Upper lobe of right lung (tissue), 1 donor: ENCODE results near the gene GALNT16. TPM values are rescaled to one million over a fixed set of nuclear protein-coding genes. Genes with fewer than 3 reads are reported as not detected.

ENCODE experiments used
- ATAC-seq: fragments of 200-7000 bp; cut with Tn5 transposase; one replicate; pipeline ENCODE4 v1.9.1; 2020; ENCODE audit warnings: mild to moderate bottlenecking, moderate library complexity
- DNase-seq: peaks from one replicate; pipeline ENCODE4 v3.0.0-alpha.2; 2020
- H3K27ac ChIP-seq: fragments of 200-600 bp; one replicate; pipeline ENCODE4 v1.8.0; 2022
- H3K27me3 ChIP-seq: fragments of 200-600 bp; one replicate; pipeline ENCODE4 v1.8.0; 2022; ENCODE audit warnings: mild to moderate bottlenecking
- H3K36me3 ChIP-seq: fragments of 200-600 bp; one replicate; pipeline ENCODE4 v1.8.0; 2022
- H3K4me1 ChIP-seq: fragments of 200-600 bp; one replicate; pipeline ENCODE4 v1.8.0; 2022
- H3K4me3 ChIP-seq: fragments of 200-600 bp; one replicate; pipeline ENCODE4 v1.8.0; 2022; ENCODE audit warnings: mild to moderate bottlenecking
- H3K9me3 ChIP-seq: fragments of 200-600 bp; one replicate; pipeline ENCODE4 v1.8.0; 2022
- intact Hi-C: fragments of 100-400 bp; cut with DNase I; formaldehyde crosslinking; loops from one replicate; pipeline ENCODE4 v1.11.0; 2022
- total RNA-seq: library from RNA; stranded (reverse); fragmentation: NEBNext Ultra II Directional; extraction: Animal tissue kit (Norgen Biotek cat#: 25700); gene quantifications from one replicate; pipeline ENCODE4 v1.2.1, GENCODE V29; 2021
- TF ChIP-seq, protein P1 (sequence below): fragments of 200-600 bp; IDR thresholded peaks from one replicate; pipeline ENCODE4 v1.8.0; 2022; ENCODE audit warnings: antibody characterized with exemption
- donor health status: DM: no; HTN: yes; CAD: no; lungs with severe emphysema.

GALNT16 gene
- total RNA-seq, 1 donor from 2014 or later, result 3.0 TPM

GRCh38 chr14:69358233-69358963, 98.4 kb downstream of the GALNT16 start:
- DNase-seq (no peak), ATAC-seq (no peak)
- no peaks in the 10 kb centered on the region for H3K36me3 ChIP-seq
- no peak overlapping the region for H3K4me3 ChIP-seq
- no peaks in the 10 kb centered on the region for H3K4me1 ChIP-seq
- H3K27me3 ChIP-seq, result no peaks in the 10 kb centered on the region
- H3K9me3 ChIP-seq, result no peaks in the 10 kb centered on the region
- intact Hi-C loops, result loop anchor here (10.0 kb wide), 1 partner anchor 114 kb away; no protein-coding TSS in a partner anchor
- TF ChIP-seq, protein P1, sequence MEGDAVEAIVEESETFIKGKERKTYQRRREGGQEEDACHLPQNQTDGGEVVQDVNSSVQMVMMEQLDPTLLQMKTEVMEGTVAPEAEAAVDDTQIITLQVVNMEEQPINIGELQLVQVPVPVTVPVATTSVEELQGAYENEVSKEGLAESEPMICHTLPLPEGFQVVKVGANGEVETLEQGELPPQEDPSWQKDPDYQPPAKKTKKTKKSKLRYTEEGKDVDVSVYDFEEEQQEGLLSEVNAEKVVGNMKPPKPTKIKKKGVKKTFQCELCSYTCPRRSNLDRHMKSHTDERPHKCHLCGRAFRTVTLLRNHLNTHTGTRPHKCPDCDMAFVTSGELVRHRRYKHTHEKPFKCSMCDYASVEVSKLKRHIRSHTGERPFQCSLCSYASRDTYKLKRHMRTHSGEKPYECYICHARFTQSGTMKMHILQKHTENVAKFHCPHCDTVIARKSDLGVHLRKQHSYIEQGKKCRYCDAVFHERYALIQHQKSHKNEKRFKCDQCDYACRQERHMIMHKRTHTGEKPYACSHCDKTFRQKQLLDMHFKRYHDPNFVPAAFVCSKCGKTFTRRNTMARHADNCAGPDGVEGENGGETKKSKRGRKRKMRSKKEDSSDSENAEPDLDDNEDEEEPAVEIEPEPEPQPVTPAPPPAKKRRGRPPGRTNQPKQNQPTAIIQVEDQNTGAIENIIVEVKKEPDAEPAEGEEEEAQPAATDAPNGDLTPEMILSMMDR, result no peak
- no peak overlapping the region for H3K27ac ChIP-seq

DNA sequence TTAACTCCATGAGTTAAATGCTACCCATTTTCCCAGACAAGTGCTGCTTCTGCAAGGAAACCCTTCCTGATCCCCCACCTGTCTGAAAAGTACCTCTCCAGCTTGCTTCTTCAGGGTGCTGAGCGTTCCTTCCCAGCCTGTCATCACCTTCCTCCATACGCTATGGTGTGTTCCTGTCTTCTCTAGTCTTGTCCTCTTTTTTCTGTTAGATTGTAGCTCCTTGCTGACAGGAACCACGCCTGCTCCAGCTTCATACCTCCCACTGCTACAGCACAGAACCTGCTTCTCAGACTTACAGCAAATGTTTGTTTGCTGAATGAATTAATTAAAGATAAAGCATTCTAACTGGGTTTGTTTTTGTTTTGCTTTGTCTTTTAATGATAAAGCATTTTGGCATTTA, 99.0 kb downstream of the GALNT16 start:
- H3K27me3 ChIP-seq, result no peaks in the 10 kb centered on the region
- intact Hi-C loops, result loop anchor here (10.0 kb wide), 1 partner anchor 114 kb away; no protein-coding TSS in a partner anchor
- H3K9me3 ChIP-seq, result no peaks in the 10 kb centered on the region
- TF ChIP-seq, protein P1, result no peak
- ATAC-seq (no peak), DNase-seq (no peak)
- no peak overlapping the region for H3K27ac ChIP-seq
- no peaks in the 10 kb centered on the region for H3K4me1 ChIP-seq
- no peak overlapping the region for H3K4me3 ChIP-seq
- H3K36me3 ChIP-seq, result no peaks in the 10 kb centered on the region

DNA sequence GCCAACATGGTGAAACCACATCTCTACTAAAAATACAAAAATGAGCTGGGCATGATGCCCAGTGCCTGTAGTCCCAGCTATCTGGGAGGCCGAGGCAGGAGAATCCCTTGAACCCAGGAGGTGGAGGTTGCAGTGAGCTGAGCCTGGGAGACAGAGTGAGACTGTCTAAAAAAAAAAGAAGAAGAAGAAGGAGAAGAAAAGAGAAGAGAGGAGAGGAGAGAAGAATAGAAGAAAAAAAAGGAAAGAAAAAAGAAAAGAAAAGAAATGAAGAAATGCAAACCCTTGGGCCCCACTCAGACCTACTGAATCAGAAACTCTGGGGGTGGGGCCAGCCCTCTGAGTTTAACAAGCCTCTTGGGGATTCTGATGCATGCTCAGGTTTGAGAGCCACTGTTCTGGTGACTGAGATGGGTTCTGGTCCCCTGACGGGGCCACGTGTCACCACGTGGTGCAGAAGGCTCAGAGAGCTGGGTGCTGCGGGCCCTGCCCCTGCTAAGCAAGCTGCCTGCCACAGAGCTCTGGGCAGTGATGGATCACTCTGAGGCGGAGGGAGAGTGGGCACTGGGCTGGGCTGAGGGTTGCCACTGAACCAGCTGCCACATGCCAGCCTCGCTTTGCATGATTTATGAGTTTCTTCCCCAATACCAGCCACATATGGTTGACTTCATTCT, 100.6 kb downstream of the GALNT16 start:
- DNase-seq, result no peak
- intact Hi-C loops, result no loop called here

GRCh38 chr14:69363055-69363454, 103.1 kb downstream of the GALNT16 start:
- intact Hi-C loops, result no loop called here
- ATAC-seq (peak; percentile 45), DNase-seq (no peak)
- Histone ChIP-seq H3K27ac (no peak overlapping the region), H3K9me3 (no peaks in the 10 kb centered on the region), H3K4me1 (no peaks in the 10 kb centered on the region), H3K36me3 (no peaks in the 10 kb centered on the region), H3K27me3 (no peaks in the 10 kb centered on the region), H3K4me3 (no peak overlapping the region)
- TF ChIP-seq, protein P1, result peak; percentile 20

More for the DNA sequence above, 100.6 kb downstream of the GALNT16 start:
- Histone ChIP-seq H3K9me3 (no peaks in the 10 kb centered on the region), H3K27ac (no peak overlapping the region), H3K27me3 (no peaks in the 10 kb centered on the region), H3K4me3 (no peak overlapping the region), H3K36me3 (no peaks in the 10 kb centered on the region), H3K4me1 (no peaks in the 10 kb centered on the region)
- TF ChIP-seq, protein P1, result no peak
- no peak for ATAC-seq

- no peak for ATAC-seq
- no peaks in the 10 kb centered on the region for H3K36me3 ChIP-seq
- H3K27me3 ChIP-seq, result no peaks in the 10 kb centered on the region
- TF ChIP-seq, protein P1, result no peak
- no peak overlapping the region for H3K4me3 ChIP-seq
- no peak for DNase-seq
- intact Hi-C loops, result no loop called here
- no peaks in the 10 kb centered on the region for H3K9me3 ChIP-seq
- no peak overlapping the region for H3K27ac ChIP-seq
- H3K4me1 ChIP-seq, result no peaks in the 10 kb centered on the region
Observed at GRCh38 chr14:69363964-69364363, 104.0 kb downstream of the GALNT16 start.
